Colonic mucosa (tissue), 4 donors: ENCODE results near the gene CEP85L. TPM values are rescaled to one million over a fixed set of nuclear protein-coding genes. Genes with fewer than 3 reads are reported as not detected.

ENCODE experiments used
- DNase-seq: peaks from one replicate; pipeline ENCODE4 v3.0.0-alpha.2; 2020
- H3K27ac ChIP-seq: fragments of 200-600 bp; one replicate; pipeline ENCODE4 v1.8.0; 2021
- H3K27me3 ChIP-seq: fragments of 200-600 bp; one replicate; pipeline ENCODE4 v1.8.0; 2021
- H3K36me3 ChIP-seq: fragments of 200-600 bp; one replicate; pipeline ENCODE4 v1.8.0; 2021
- H3K4me1 ChIP-seq: fragments of 200-600 bp; one replicate; pipeline ENCODE4 v1.8.0; 2021; ENCODE audit warnings: mild to moderate bottlenecking
- H3K4me3 ChIP-seq: fragments of 200-600 bp; one replicate; pipeline ENCODE4 v1.8.0; 2021
- H3K9ac ChIP-seq, 2 donors: one replicate each; pipeline ENCODE4 v1.7.0; 2013; ENCODE audit warnings: control low read depth in 2 of 2, low read depth in 2 of 2, low read length in 2 of 2
- H3K9me3 ChIP-seq: fragments of 200-600 bp; one replicate; pipeline ENCODE4 v1.8.0; 2021
- intact Hi-C: fragments of 100-400 bp; cut with DNase I; formaldehyde crosslinking; loops from one replicate; pipeline ENCODE4 v1.14.1; 2022
- total RNA-seq, 2 donors: library from RNA; stranded (reverse); fragmentation: NEBNext Ultra II Directional in 1 of 2; extraction: Animal tissue kit (Norgen Biotek cat#: 25700) in 1 of 2; gene quantifications; one replicate each; pipeline ENCODE4 v1.2.1, GENCODE V29; 2021
- TF ChIP-seq, protein P1 (sequence below): fragments of 200-600 bp; IDR thresholded peaks from one replicate; pipeline ENCODE4 v1.8.0; 2022; ENCODE audit warnings: antibody characterized with exemption, mild to moderate bottlenecking
- donor health status: healthy.
- donor health status: DM: no; HTN: no; CAD: no.
- donor health status: DM: no; HTN: no; CAD: no.

The CEP85L gene
- total RNA-seq, 2 donors from 2014 or later, result 2.9 to 3.2 TPM

DNA sequence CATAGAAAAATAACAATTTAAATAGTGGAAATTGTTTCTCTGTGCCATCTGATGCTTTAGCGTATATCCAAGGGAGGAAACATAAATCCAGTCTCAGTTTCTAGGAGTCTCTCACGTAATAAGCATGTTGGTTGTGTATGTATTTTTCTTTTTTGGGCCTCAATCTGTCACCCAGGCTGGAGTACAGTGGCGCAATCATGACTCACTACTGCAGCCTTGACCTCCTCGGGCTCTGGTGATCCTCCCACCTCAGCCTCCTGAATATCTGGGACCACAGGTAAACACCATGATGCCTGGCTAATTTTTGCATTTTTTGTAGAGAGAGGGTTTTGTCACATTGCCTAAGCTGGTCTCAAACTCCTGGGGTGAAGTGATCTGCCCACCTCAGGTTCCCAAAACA lies 181.9 kb downstream of the CEP85L start:
- Histone ChIP-seq H3K4me3 (no peak overlapping the region), H3K4me1 (no peaks in the 10 kb centered on the region), H3K36me3 (no peaks in the 10 kb centered on the region), H3K27me3 (no peaks in the 10 kb centered on the region), H3K9ac (no peak overlapping the region), H3K9me3 (no peaks in the 10 kb centered on the region), H3K27ac (no peak overlapping the region)
- TF ChIP-seq, protein P1, sequence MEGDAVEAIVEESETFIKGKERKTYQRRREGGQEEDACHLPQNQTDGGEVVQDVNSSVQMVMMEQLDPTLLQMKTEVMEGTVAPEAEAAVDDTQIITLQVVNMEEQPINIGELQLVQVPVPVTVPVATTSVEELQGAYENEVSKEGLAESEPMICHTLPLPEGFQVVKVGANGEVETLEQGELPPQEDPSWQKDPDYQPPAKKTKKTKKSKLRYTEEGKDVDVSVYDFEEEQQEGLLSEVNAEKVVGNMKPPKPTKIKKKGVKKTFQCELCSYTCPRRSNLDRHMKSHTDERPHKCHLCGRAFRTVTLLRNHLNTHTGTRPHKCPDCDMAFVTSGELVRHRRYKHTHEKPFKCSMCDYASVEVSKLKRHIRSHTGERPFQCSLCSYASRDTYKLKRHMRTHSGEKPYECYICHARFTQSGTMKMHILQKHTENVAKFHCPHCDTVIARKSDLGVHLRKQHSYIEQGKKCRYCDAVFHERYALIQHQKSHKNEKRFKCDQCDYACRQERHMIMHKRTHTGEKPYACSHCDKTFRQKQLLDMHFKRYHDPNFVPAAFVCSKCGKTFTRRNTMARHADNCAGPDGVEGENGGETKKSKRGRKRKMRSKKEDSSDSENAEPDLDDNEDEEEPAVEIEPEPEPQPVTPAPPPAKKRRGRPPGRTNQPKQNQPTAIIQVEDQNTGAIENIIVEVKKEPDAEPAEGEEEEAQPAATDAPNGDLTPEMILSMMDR, result no peak
- intact Hi-C loops, result no loop called here
- DNase-seq, result no peak

DNA sequence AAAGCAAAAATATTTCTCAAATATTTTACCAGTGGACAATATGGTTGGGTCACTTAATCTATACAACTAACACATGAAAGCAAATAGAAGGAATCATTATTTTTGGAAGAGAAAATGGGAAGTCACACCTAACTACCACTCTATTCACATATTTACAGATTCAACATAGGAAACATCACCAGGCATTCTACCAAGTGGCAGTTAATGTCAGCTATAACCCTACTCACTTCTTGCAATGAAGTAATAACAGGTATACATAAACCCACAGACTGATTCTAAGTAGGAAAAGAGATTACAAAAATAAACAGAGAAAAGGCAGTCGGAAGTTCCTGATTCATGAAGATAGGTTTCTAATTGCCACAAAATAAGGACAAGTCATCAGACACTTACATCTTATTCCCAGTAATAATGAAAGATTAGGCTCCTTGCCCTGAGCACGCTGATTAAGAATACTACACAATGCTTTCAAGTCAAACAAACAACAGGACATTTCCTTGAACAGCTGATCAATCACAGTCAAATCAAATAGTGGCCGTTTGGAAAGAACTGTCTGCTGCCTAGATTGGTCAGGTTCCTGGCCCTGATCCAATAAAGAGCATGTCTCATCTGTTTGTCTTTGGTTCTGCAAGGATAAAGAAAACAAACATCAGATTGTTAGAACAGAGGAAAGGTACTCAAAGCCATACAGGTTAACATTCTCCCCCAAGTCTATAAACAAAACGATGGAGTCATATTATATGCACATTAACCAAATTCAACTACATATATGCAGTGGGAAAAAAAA lies 182.5 kb downstream of the CEP85L start:
- Histone ChIP-seq H3K27ac (no peak overlapping the region), H3K4me1 (no peaks in the 10 kb centered on the region), H3K36me3 (no peaks in the 10 kb centered on the region), H3K9ac (no peak overlapping the region), H3K27me3 (no peaks in the 10 kb centered on the region), H3K4me3 (no peak overlapping the region), H3K9me3 (no peaks in the 10 kb centered on the region)
- intact Hi-C loops, result no loop called here
- no peak for DNase-seq
- TF ChIP-seq, protein P1, result no peak

DNA sequence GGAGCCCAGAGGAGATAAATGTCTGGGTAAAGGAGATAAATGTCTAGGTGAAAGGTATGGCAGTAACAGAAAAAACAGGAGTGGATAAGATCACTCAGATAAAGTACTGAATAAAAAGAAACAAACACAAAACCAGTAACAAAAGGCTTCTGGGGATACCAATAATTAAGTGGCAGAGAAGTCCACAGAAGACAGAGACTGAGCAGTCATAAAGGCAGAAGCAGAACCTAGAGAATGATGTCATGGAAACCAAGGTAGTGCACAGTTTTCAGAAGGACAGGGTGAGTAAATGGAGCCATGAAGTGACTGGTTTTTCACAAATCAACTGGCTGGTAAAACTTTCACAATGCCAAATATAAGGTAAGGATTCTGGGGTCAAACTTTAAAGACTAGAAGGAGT lies 184.2 kb downstream of the CEP85L start:
- Histone ChIP-seq H3K27ac (no peak overlapping the region), H3K4me1 (no peaks in the 10 kb centered on the region), H3K9me3 (no peaks in the 10 kb centered on the region), H3K27me3 (no peaks in the 10 kb centered on the region), H3K9ac (no peak overlapping the region), H3K36me3 (no peaks in the 10 kb centered on the region), H3K4me3 (no peak overlapping the region)
- intact Hi-C loops, result no loop called here
- TF ChIP-seq, protein P1, result no peak
- DNase-seq, result no peak

DNA sequence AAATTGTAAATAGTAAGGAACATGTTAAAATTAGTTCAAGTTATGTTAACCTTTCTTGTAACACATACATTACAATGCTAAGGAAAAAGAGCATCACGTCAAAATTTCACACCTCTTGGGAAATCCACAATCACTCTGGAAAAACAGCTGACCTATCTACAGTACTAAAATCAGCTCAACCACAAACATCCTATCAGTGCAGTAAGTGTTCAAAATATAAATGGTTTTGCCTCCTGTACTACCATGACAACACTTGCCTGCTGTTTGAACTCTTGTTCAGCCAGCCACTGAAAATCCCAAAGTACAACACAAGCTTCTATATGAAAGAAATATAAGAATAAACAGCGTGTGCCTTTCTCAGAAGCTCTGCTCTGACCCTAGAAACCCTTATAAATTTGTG lies 186.8 kb downstream of the CEP85L start:
- DNase-seq, result no peak
- TF ChIP-seq, protein P1, result no peak
- no peak overlapping the region for H3K9ac ChIP-seq
- intact Hi-C loops, result no loop called here
- no peak overlapping the region for H3K4me3 ChIP-seq
- H3K27me3 ChIP-seq, result no peaks in the 10 kb centered on the region
- no peaks in the 10 kb centered on the region for H3K4me1 ChIP-seq
- no peaks in the 10 kb centered on the region for H3K36me3 ChIP-seq
- H3K9me3 ChIP-seq, result no peaks in the 10 kb centered on the region
- no peak overlapping the region for H3K27ac ChIP-seq

DNA sequence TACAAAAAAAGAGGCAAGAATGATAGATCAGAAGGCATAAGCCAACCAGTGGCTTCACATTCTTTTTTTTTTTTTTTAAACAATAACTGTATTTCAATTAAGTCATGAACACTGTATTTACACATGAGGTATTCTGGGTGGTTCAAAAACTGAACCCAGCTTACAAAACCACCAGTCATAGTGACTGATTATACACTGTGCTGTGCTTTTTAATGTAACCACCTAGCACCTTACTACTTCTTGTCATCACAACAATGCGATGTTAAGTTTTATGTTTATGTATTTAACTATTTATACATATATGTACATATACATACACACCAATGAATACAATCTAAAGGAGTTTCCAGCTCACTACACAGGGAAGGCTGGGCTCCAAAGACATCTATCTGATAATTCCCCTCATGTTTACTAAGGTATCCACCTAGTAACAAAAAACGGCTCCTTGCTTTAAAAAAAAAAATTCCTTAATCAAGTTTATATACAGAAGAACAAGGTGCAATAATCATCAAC lies 190.4 kb downstream of the CEP85L start:
- Histone ChIP-seq H3K4me1 (no peaks in the 10 kb centered on the region), H3K9ac (no peak overlapping the region), H3K36me3 (no peaks in the 10 kb centered on the region), H3K9me3 (no peaks in the 10 kb centered on the region), H3K27ac (no peak overlapping the region), H3K4me3 (no peak overlapping the region), H3K27me3 (no peaks in the 10 kb centered on the region)
- TF ChIP-seq, protein P1, result no peak
- intact Hi-C loops, result no loop called here
- no peak for DNase-seq
